HFF-Myc (cell line): ENCODE results near the gene FAM181B.

Experiments
- DNase-seq: peaks from one replicate; pipeline ENCODE4 v3.0.0-alpha.2; 2011; ENCODE audit warnings: low read depth; ENCODE audit errors: extremely low read depth
- H3K4me3 ChIP-seq: replicated peaks from 2 replicates; pipeline ENCODE4 v1.5.1; 2011; ENCODE audit warnings: low read depth, mild to moderate bottlenecking, control low read depth, low read length
- CTCF ChIP-seq: IDR thresholded peaks from 2 replicates; pipeline ENCODE4 v1.5.1; 2012; ENCODE audit warnings: mild to moderate bottlenecking, low read depth, low read length, control low read depth; ENCODE audit errors: missing control alignments

FAM181B gene

GRCh38 chr11:82738091-82738490 lies 4.4 kb upstream of the FAM181B start:
- H3K4me3 ChIP-seq = no peak overlapping the region
- no peak for DNase-seq

GRCh38 chr11:82734120-82734479 lies 436 bp upstream of the FAM181B start:
- no peak for DNase-seq
- no peak overlapping the region for H3K4me3 ChIP-seq
- TF ChIP-seq CTCF = no peak

More at GRCh38 chr11:82738091-82738490, 4.4 kb upstream of the FAM181B start:
- TF ChIP-seq CTCF = no peak

GRCh38 chr11:82732734-82733443 lies 775 bp downstream of the FAM181B start:
- TF ChIP-seq CTCF = no peak
- DNase-seq = no peak
- H3K4me3 ChIP-seq = no peak overlapping the region

- DNase-seq = no peak
- no peak overlapping the region for H3K4me3 ChIP-seq
- TF ChIP-seq CTCF = no peak
These were observed 1.3 kb downstream of the FAM181B start for GRCh38 chr11:82732348-82732733.

- DNase-seq = no peak
- no peak overlapping the region for H3K4me3 ChIP-seq
These were observed 1.9 kb downstream of the FAM181B start for GRCh38 chr11:82731691-82732277.

GRCh38 chr11:82730754-82731153 lies 2.9 kb downstream of the FAM181B start:
- no peak for TF ChIP-seq CTCF
- DNase-seq = no peak
- H3K4me3 ChIP-seq = no peak overlapping the region

More at GRCh38 chr11:82731691-82732277, 1.9 kb downstream of the FAM181B start:
- TF ChIP-seq CTCF = no peak

DNA sequence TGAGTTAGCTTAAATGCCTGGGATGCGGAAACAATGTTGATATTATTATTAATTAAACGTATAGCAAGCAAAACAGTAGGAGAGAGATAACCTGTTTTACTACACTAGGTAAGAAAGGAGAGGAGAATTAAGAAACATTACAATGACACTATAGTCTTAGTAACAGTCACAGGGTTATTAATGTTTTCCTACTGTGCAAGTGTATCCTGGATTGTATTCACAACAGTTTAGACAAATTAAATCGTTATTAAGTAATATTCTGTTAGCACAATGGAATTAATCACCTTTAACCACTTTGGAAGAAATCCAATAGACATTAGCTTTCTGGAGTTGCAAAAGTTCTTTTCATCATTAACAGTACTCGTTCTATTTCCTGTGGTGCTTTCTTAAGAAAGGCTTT lies 3.4 kb downstream of the FAM181B start:
- DNase-seq = no peak
- no peak overlapping the region for H3K4me3 ChIP-seq
- TF ChIP-seq CTCF = no peak
